IMR-90 (cell line): ENCODE results near the gene POC1B. TPM values are rescaled to one million over a fixed set of nuclear protein-coding genes. Genes with fewer than 3 reads are reported as not detected.
A peak's percentile ranks its signal among the peaks of the same experiment; 100 is the strongest.

Source experiments
- MAZ ChIP-seq: IDR thresholded peaks from 2 replicates; pipeline ENCODE4 v1.6.1; 2012; ENCODE audit warnings: low read depth, mild to moderate bottlenecking, low read length, improper control_type of control experiment, moderate library complexity, borderline replicate concordance
- POLR2A ChIP-seq: IDR thresholded peaks from 2 replicates; pipeline ENCODE4 v1.6.1; 2012; ENCODE audit warnings: mild to moderate bottlenecking, low read depth, low read length
- SMC3 ChIP-seq: fragments of 150-350 bp; IDR thresholded peaks from 2 replicates; pipeline ENCODE4 v1.6.1; 2016; ENCODE audit warnings: low read depth, mild to moderate bottlenecking, antibody characterized with exemption, low read length, moderate library complexity
- polyA plus RNA-seq, 3 experiments: library from polyadenylated mRNA; depleted of rRNA; stranded (reverse); fragments of >200 nt; gene quantifications; 2 replicates each; pipeline ENCODE4 v1.2.3, GENCODE V29; 2012; ENCODE audit warnings: low replicate concordance in 1 of 3
- total RNA-seq: library from RNA; depleted of rRNA; stranded (reverse); fragments of >200 nt; gene quantifications from 2 replicates; pipeline ENCODE4 v1.2.3, GENCODE V29; 2012

The POC1B gene
- total and polyA plus RNA-seq, 2 of the 4 experiments (the other 2 are of a cell fraction): 5.0 to 10.4 TPM

- TF ChIP-seq POLR2A: peak; percentile 19; the same call in 1 of the 2 replicates
- TF ChIP-seq MAZ: peak; percentile 93
- peak; percentile 74 for TF ChIP-seq SMC3
Observed at GRCh38 chr12:89524541-89525304, 1.1 kb downstream of the POC1B start, which contains the start of gene GALNT4 (continued).
